ENCODE data around the gene EIF3I.

EIF3I gene

GRCh38 chr1:32263744-32264143, 41.5 kb downstream of the EIF3I start:
- FAIRE-seq, result no peak
- DNase-seq (ENCODE audit: low spot score), result no peak

DNA sequence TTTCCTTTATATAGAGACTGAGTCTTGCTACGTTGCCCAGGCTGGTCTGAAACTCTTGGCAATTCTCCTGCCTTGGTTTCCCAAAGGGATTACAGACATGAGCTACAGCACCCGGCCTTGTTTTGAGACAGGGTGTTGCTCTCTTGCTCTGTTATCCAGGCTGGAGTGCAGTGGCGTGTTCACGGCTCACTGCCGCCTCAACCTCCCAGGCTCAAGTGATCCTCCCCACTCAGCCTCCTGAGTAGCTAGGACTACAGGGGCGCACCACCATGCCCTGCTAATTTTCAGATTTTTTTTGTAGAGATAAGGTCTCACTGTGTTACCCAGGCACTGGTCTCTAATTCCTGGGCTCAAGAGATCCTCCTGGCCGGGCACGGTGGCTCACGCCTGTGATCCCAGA, 43.6 kb downstream of the EIF3I start:
- no peak for FAIRE-seq
- DNase-seq (ENCODE audit: low spot score), result no peak

DNA sequence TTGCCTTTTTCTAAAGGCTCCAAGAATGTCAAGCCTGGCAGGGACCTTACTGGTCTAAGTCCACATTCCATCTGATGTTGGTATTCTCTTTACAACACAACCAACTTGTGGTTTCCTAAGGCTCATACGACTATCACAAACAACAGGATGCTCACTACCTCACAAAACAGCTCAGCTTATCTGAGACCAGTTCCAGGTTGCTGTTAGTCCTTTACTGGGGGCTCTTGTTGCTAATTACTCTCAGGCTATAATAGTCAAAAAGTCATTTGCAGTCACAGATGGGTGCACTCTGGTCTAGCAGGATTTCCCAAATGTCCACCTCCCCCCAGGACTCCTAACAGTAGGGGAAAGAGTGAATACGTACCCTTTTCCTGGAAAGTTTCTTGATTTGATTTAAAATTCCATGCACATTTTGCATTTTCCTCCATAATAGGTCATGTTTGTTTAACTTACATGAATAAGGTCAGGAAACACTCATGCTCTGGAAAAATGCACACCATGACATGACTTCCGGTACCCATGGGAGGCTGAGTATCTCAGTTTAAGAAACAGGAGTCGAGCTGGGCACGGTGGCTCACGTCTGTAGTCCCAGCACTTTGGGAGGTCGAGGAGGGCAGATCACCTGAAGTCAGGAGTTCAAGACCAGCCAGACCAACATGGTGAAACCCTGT, 44.8 kb downstream of the EIF3I start:
- no peak for FAIRE-seq
- no peak for DNase-seq (ENCODE audit: low spot score)

DNA sequence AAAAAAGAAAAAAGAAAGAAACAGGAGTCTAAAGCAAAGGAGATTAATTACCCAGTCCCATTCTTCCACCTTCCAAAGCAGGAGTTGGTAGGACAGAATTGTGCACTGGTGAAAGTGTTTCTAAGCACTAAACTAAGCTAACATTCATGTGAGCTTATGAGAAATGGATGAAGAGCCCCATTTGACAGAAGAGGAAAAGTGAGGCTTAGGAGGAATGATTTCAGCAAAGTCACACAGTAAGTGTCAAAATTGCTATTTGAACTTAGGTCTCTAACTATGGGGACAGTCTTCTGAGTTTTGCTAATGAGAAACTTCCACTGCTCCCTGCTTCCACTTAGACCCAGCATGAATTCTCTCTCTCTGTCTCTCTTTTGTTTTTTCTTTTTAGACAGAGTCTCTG, 47.5 kb downstream of the EIF3I start:
- DNase-seq (ENCODE audit: low spot score) (no peak), FAIRE-seq (no peak)

DNA sequence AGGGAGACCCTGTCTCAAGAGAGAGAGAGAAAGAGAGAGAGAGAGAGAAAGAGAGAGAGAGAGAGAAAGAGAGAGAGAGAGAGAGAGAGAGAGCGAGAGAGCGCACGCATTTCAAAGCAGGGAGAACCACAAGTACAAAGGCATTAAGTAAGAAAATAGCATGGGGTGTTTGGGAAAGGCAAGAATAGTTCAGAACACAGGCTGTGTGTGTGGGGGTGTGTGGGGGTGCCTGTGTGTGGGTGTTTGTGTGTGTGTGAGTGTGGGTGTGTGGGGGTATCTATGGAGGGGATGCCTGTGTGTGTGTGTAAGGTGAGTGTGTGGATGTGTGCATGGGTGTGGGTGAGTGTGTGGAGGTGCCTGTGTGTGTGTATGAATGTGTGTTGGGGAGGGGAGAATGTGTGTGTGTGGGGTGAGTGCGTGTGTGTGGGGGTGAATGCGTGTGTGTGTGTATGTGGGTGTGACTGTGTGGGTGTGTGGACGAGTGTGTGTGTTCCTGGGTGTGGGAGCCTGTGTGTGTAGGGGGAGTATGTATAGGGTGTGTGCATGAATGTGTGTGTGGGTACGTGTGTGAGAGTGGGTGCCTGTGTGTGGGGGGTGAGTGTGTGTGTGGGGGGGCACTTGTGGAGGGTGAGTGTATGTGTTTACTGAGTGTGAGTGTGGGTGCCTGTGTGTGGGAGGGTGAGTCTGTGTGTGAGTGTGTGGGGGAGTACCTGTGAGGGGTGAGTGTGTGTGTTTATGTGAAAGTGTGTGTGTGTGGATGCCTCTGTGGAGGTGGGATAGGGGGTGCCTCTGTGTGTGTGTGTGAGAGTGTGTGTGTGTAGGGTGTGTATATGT, 50.6 kb downstream of the EIF3I start:
- FAIRE-seq (no peak), DNase-seq (ENCODE audit: low spot score) (no peak)

GRCh38 chr1:32273391-32274208, 51.4 kb downstream of the EIF3I start:
- FAIRE-seq (no peak), DNase-seq (ENCODE audit: low spot score) (peak; percentile 64)

DNA sequence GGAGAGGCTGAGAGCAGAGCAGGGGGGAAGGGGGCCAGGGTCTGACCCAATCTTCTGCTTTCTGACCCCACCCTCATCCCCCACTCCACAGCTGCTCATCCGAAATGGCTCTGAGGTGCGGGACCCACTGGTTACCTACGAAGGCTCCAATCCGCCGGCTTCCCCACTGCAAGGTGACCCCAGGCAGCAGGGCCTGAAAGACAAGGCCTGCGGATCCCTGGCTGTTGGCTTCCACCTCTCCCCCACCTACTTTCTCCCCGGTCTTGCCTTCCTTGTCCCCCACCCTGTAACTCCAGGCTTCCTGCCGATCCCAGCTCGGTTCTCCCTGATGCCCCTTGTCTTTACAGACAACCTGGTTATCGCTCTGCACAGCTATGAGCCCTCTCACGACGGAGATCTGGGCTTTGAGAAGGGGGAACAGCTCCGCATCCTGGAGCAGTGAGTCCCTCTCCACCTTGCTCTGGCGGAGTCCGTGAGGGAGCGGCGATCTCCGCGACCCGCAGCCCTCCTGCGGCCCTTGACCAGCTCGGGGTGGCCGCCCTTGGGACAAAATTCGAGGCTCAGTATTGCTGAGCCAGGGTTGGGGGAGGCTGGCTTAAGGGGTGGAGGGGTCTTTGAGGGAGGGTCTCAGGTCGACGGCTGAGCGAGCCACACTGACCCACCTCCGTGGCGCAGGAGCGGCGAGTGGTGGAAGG, 52.6 kb downstream of the EIF3I start:
- DNase-seq (ENCODE audit: low spot score) (no peak), FAIRE-seq (no peak)

- DNase-seq (ENCODE audit: low spot score) (no peak), FAIRE-seq (no peak)
Observed at GRCh38 chr1:32275424-32275823, 53.2 kb downstream of the EIF3I start.

DNA sequence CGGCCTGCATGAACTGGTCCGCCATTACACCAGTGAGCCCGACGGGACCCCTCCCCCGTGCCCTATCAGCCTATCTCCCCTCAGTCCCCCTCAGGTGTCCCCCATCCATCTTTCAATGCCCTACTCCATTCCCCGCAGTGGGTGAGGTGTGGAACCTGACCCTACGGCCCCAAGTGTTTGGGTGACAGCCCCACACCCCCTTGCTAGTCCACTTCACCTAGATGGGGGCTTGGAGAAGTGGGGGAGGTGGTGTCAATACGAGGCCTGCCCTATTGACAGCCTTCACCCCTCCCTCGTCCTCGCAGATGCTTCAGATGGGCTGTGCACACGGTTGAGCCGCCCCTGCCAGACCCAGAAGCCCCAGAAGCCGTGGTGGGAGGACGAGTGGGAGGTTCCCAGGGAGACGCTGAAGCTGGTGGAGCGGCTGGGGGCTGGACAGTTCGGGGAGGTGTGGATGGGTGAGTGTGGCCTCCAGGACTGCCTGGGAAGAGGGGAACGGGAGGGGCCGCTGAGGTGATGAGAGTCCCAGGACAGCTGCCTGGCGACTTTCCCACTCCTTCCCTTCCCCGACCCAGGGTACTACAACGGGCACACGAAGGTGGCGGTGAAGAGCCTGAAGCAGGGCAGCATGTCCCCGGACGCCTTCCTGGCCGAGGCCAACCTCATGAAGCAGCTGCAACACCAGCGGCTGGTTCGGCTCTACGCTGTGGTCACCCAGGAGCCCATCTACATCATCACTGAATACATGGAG, 54.0 kb downstream of the EIF3I start:
- no peak for DNase-seq (ENCODE audit: low spot score)
- FAIRE-seq, result no peak

Measured in RCC 7860 (cell line).